ENCODE data around the gene SIGLEC12. TPM values are rescaled to one million over a fixed set of nuclear protein-coding genes. Genes with fewer than 3 reads are reported as not detected.

The SIGLEC12 gene
- total and polyA plus RNA-seq, 9 of the 15 experiments (the other 6 are each of a cell fraction or from before 2014, with no cell fraction given) = 0.08 to 1.3 (median 0.54) TPM

- TF ChIP-seq, protein P1, sequence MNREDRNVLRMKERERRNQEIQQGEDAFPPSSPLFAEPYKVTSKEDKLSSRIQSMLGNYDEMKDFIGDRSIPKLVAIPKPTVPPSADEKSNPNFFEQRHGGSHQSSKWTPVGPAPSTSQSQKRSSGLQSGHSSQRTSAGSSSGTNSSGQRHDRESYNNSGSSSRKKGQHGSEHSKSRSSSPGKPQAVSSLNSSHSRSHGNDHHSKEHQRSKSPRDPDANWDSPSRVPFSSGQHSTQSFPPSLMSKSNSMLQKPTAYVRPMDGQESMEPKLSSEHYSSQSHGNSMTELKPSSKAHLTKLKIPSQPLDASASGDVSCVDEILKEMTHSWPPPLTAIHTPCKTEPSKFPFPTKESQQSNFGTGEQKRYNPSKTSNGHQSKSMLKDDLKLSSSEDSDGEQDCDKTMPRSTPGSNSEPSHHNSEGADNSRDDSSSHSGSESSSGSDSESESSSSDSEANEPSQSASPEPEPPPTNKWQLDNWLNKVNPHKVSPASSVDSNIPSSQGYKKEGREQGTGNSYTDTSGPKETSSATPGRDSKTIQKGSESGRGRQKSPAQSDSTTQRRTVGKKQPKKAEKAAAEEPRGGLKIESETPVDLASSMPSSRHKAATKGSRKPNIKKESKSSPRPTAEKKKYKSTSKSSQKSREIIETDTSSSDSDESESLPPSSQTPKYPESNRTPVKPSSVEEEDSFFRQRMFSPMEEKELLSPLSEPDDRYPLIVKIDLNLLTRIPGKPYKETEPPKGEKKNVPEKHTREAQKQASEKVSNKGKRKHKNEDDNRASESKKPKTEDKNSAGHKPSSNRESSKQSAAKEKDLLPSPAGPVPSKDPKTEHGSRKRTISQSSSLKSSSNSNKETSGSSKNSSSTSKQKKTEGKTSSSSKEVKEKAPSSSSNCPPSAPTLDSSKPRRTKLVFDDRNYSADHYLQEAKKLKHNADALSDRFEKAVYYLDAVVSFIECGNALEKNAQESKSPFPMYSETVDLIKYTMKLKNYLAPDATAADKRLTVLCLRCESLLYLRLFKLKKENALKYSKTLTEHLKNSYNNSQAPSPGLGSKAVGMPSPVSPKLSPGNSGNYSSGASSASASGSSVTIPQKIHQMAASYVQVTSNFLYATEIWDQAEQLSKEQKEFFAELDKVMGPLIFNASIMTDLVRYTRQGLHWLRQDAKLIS (CRISPR knock-in tag; IDR thresholded peaks at IDR 0.05) = peak; percentile 68
- TF ChIP-seq ZNF384 (IDR thresholded peaks at IDR 0.05; ENCODE audit: low read depth, low read length) (no peak), HMG20A (CRISPR knock-in tag; conservative IDR thresholded peaks at IDR 0.05) (no peak), NONO (IDR thresholded peaks at IDR 0.05; ENCODE audit: low read depth in 2 of 2, low read length in 1 of 2) (peak in 1 of 2 experiments; percentile 76; a peak in 1 of 4 replicates), SMARCA4 (IDR thresholded peaks at IDR 0.05) (peak; percentile 99), NFE2 (IDR thresholded peaks at IDR 0.05; ENCODE audit: low read depth) (peak; percentile 90), ATF1 (CRISPR knock-in tag; IDR thresholded peaks at IDR 0.05) (no peak), ATF1 (tag; IDR thresholded peaks at IDR 0.05) (peak; percentile 72), MTA1 (IDR thresholded peaks at IDR 0.05; ENCODE audit: borderline replicate concordance) (no peak), RUNX1 (IDR thresholded peaks at IDR 0.05; ENCODE audit: low read depth) (peak; percentile 96), CEBPG (CRISPR knock-in tag; IDR thresholded peaks at IDR 0.05) (no peak), CEBPG (tag; conservative IDR thresholded peaks at IDR 0.05 in 1 of 2, IDR thresholded peaks at IDR 0.05 in 1 of 2) (peak; percentile 53 to 77; a peak in 3 of 4 replicates), ZEB2 (IDR thresholded peaks at IDR 0.05) (peak; percentile 77), MTA2 (IDR thresholded peaks at IDR 0.05; ENCODE audit: low read depth) (peak; percentile 97), SOX6 (IDR thresholded peaks at IDR 0.05) (peak; percentile 97), NCOA6 (IDR thresholded peaks at IDR 0.05) (0 out of 2 replicates have a peak, but pooled peaks have one; percentile 58)
- TF ChIP-seq, protein P2, sequence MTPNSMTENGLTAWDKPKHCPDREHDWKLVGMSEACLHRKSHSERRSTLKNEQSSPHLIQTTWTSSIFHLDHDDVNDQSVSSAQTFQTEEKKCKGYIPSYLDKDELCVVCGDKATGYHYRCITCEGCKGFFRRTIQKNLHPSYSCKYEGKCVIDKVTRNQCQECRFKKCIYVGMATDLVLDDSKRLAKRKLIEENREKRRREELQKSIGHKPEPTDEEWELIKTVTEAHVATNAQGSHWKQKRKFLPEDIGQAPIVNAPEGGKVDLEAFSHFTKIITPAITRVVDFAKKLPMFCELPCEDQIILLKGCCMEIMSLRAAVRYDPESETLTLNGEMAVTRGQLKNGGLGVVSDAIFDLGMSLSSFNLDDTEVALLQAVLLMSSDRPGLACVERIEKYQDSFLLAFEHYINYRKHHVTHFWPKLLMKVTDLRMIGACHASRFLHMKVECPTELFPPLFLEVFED (CRISPR knock-in tag; conservative IDR thresholded peaks at IDR 0.05) = no peak
Observed at GRCh38 chr19:51546650-51547396, 45.2 kb upstream of the SIGLEC12 start (continued).

Data from K562 (cell line).